PC-9 (cell line): ENCODE results near the gene PICK1.

Experiments used
- CTCF ChIP-seq: fragments of 200-600 bp; sonication (generic); conservative IDR thresholded peaks from 2 replicates; pipeline ENCODE4 v1.6.1; 2017; ENCODE audit warnings: mixed run types, antibody characterized with exemption, mild to moderate bottlenecking, moderate library complexity
- EZH2 ChIP-seq: fragments of 200-600 bp; sonication (generic); IDR thresholded peaks from 2 replicates; pipeline ENCODE4 v1.8.0; 2017; ENCODE audit warnings: antibody characterized with exemption, low read depth

GRCh38 chr22:38072322-38073149 lies 15.3 kb downstream of the PICK1 start:
- TF ChIP-seq CTCF (no peak), EZH2 (no peak)
